LNCaP clone FGC (cell line): ENCODE measurements around the gene TNFRSF14.

Experiments used
- DNase-seq: peaks from one replicate; pipeline ENCODE4 v3.0.0-alpha.2; 2011; ENCODE audit warnings: low read depth
- H3K4me3 ChIP-seq: 2 replicates; pipeline ENCODE4 v1.5.1; 2011; ENCODE audit warnings: mild to moderate bottlenecking, low read depth, low read length, control low read depth
- CTCF ChIP-seq: IDR thresholded peaks from 2 replicates; pipeline ENCODE4 v1.5.1; 2012; ENCODE audit warnings: mild to moderate bottlenecking; ENCODE audit not compliant: control insufficient read depth, insufficient read depth; ENCODE audit errors: extremely low read depth

Gene TNFRSF14

GRCh38 chr1:2595261-2595811 lies 39.2 kb downstream of the TNFRSF14 start:
- H3K4me3 ChIP-seq, result no peak overlapping the region
- TF ChIP-seq CTCF, result no peak
- no peak for DNase-seq

GRCh38 chr1:2595812-2596529 lies 39.8 kb downstream of the TNFRSF14 start:
- TF ChIP-seq CTCF, result no peak
- H3K4me3 ChIP-seq, result no peak overlapping the region
- no peak for DNase-seq

- DNase-seq, result no peak
- no peak for TF ChIP-seq CTCF
- H3K4me3 ChIP-seq, result no peak overlapping the region
Observed at GRCh38 chr1:2596530-2597333, 40.6 kb downstream of the TNFRSF14 start.

GRCh38 chr1:2597441-2598328 lies 41.5 kb downstream of the TNFRSF14 start:
- no peak overlapping the region for H3K4me3 ChIP-seq
- no peak for DNase-seq

GRCh38 chr1:2598329-2598931 lies 42.3 kb downstream of the TNFRSF14 start:
- no peak for DNase-seq
- H3K4me3 ChIP-seq, result no peak overlapping the region
- TF ChIP-seq CTCF, result no peak

More at GRCh38 chr1:2597441-2598328, 41.5 kb downstream of the TNFRSF14 start:
- no peak for TF ChIP-seq CTCF

- no peak overlapping the region for H3K4me3 ChIP-seq
- no peak for TF ChIP-seq CTCF
- DNase-seq, result no peak
Observed at GRCh38 chr1:2601721-2602303, 45.6 kb downstream of the TNFRSF14 start.
